Measurements from ENCODE around the gene SPINK5.
"Not testable (repeated sequence)": the region's sequence is repeated elsewhere in the genome, so short reads cannot be mapped to it uniquely, and the experiment has no call there.

The SPINK5 gene

GRCh38 chr5:148063861-148064260 lies at the start of gene SPINK5:
TSS of gene SPINK5 (plus strand) at chr5:148063980. CDS start at chr5:148064045, 65 bp downstream.
- no peak for DNase-seq (ENCODE audit: low read depth, low spot score)

GRCh38 chr5:148014276-148014675 lies 49.5 kb upstream of the SPINK5 start:
- no peak for DNase-seq (ENCODE audit: low read depth, low spot score)

- DNase-seq (ENCODE audit: low read depth, low spot score), result no peak
Measured at GRCh38 chr5:148020257-148020988, 43.4 kb upstream of the SPINK5 start.

- DNase-seq (ENCODE audit: low read depth, low spot score), result no peak
Measured at GRCh38 chr5:148027505-148027904, 36.3 kb upstream of the SPINK5 start.

- DNase-seq (ENCODE audit: low read depth, low spot score), result no peak
Measured at GRCh38 chr5:148029131-148029530, 34.6 kb upstream of the SPINK5 start.

GRCh38 chr5:148033134-148033533 lies 30.6 kb upstream of the SPINK5 start:
- no peak for DNase-seq (ENCODE audit: low read depth, low spot score)

- DNase-seq (ENCODE audit: low read depth, low spot score), result no peak
Measured at GRCh38 chr5:148035676-148036075, 28.1 kb upstream of the SPINK5 start.

GRCh38 chr5:148042881-148043280 lies 20.9 kb upstream of the SPINK5 start:
- no peak for DNase-seq (ENCODE audit: low read depth, low spot score)

- DNase-seq (ENCODE audit: low read depth, low spot score), result no peak
Measured at GRCh38 chr5:148043705-148044104, 20.1 kb upstream of the SPINK5 start.

GRCh38 chr5:148055160-148055559 lies 8.6 kb upstream of the SPINK5 start:
- not testable (repeated sequence) for DNase-seq (ENCODE audit: low read depth, low spot score)

- no peak for DNase-seq (ENCODE audit: low read depth, low spot score)
Measured at GRCh38 chr5:148060309-148060708, 3.5 kb upstream of the SPINK5 start.

GRCh38 chr5:148060881-148061280 lies 2.9 kb upstream of the SPINK5 start:
- no peak for DNase-seq (ENCODE audit: low read depth, low spot score)

- no peak for DNase-seq (ENCODE audit: low read depth, low spot score)
Measured at GRCh38 chr5:148070621-148071020, 6.8 kb downstream of the SPINK5 start.

- DNase-seq (ENCODE audit: low read depth, low spot score), result no peak
Measured at GRCh38 chr5:148072207-148072606, 8.4 kb downstream of the SPINK5 start.

GRCh38 chr5:148075529-148075928 lies 11.7 kb downstream of the SPINK5 start:
- no peak for DNase-seq (ENCODE audit: low read depth, low spot score)

GRCh38 chr5:148083203-148083602 lies 19.4 kb downstream of the SPINK5 start:
- no peak for DNase-seq (ENCODE audit: low read depth, low spot score)

- no peak for DNase-seq (ENCODE audit: low read depth, low spot score)
Measured at GRCh38 chr5:148084269-148084668, 20.5 kb downstream of the SPINK5 start.

- no peak for DNase-seq (ENCODE audit: low read depth, low spot score)
Measured at GRCh38 chr5:148085310-148085709, 21.5 kb downstream of the SPINK5 start.

- DNase-seq (ENCODE audit: low read depth, low spot score), result no peak
Measured at GRCh38 chr5:148085977-148086705, 22.4 kb downstream of the SPINK5 start.

GRCh38 chr5:148090146-148090772 lies 26.5 kb downstream of the SPINK5 start:
- no peak for DNase-seq (ENCODE audit: low read depth, low spot score)

GRCh38 chr5:148090773-148091250 lies 27.0 kb downstream of the SPINK5 start:
- DNase-seq (ENCODE audit: low read depth, low spot score), result no peak
